NCI-H1105 (cell line): ENCODE measurements around the gene CPNE4.

Source experiments
- DNase-seq: peaks from one replicate; lab custom pipeline; 2025; lab: John Stamatoyannopoulos, UW

CPNE4 gene

DNA sequence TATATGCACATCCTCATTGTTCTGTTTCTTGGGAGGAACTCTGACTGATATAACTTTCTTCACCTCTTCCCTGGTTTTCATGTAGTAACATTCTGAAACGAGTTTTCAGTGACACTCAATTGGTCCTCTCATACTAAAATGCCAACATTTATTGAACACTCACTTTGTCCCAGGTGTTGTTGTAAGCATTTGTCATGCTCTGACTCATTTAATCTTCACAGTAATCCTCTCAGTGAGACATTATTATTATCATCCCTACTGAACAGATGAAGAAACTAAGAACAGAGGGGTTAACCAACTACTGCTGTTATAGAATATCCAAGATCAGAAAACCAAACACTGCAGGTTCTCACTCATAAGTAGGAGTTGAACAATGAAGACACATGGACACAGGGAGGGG is 437.9 kb downstream of the CPNE4 start:
- no peak for DNase-seq

DNA sequence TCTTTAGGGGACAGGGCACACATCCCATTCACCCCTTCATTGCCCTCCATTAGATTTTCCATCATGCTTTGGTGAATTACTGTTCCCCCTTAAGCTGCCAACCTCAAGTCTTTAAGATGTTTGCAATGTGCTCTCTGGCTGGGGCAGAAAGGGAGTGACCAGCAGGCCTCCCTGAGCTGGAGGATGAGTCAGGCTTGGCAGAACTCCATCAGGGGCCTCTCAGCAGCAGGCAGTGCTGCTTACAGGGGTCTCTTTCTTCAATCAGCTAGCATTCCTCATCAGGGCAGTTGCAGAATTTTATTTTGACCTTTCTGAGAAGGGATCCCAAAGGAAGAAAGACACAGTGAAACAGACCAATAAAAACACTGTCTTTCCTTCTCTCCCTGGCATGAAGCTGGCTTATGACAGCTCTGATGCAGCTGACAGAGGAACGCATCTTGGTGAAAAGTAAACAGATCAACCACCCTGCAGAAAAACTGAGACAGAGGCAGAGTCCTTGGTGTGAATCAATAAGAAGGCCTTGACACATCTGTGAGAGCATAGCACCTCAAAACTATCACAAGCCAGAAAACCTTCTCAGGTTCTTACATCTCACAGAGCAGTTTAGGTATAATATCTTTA is 443.3 kb downstream of the CPNE4 start:
- no peak for DNase-seq

DNA sequence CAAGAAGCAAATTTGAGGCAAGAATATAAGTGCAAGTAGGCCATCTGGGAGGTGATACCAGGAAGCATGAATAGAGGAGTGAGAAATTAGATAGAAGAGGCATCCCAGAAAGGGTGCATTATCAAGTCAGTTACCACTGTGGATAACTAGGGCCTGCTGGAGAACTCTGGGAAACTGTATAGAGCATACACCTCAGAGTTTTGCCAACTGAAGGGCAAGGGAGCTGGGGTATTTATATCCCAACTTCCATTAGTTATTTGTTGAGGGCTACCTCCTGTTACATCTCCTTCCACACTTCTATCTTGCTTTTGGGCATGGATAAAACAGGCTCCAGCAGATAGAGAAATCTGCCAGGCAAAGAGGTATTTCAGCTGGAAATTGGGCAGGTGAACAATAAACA is 448.5 kb downstream of the CPNE4 start:
- DNase-seq = no peak

DNA sequence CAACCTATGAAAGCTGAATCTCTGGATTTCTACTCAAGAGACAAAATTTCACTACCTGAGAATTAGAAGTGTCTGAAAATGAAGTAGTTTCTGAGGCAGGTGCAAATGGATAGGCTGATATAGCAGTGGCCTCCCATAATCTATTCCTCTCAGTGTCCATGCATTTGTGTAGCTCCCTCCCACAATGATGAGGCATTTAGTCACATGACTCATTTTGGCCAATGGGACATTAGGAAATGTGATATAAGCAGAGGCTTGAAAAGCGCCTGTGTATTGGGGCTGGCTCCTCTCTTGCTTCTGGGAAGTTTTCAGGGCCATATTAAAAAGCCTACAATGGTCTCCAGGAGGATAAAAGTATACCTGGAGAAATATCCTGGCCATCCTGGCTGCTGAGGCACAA is 452.4 kb downstream of the CPNE4 start:
- no peak for DNase-seq

DNA sequence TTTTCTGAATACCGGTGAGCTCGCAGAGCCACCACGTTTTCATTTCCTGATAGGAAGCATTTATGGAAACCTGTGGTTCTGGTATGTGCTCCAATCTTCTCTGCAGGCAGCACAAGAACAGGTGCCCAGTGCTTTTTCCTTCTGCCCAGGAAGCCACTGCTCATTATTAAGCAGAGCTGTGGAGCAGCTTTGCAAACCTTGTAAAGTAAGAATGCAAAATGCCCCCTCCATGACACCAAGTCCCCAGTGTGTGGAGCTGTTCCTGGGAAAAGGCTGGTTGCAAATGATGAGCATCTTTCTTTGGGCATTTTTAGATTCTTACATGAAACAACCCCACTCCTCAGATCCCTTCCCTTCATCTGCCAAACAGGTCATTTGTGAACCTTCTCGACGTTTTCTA is 466.4 kb downstream of the CPNE4 start:
- DNase-seq = no peak

DNA sequence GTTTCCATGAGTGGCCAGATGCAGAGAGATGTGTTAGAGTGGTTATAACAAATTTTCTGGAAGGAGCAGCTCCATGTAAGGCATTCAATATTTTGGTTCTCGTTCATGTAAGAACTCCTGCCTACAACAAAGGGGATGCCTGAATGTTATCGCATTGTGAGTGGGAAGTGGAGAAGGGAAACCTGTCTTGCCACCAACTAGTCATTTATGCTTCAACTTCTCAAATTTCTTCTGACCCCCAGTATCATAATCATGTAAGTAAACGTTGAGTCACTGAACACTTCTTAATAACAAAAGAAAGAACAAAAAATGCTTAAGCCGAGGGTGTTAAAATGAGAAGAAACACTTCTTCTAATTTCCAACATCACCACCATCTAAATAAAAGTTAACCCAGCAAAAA is 470.0 kb downstream of the CPNE4 start:
- no peak for DNase-seq

DNA sequence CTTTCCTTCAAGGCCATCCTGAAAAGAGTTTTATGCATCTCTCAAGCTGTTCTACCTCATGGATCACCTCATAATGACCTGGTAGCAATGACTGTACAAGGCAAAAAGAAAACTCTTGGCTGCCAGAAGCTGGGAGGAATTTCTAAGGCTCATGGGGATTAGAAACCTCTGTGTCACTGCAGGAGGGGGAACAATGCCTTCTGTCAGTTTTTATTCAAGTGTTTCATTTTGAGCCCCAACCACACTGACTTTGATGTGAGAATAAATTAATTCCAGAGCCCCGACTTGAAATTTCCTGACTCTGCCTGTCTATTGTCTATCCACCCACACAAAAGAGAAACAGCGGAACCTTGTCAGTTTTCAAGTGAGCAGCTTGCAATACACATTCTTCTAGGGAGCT is 473.3 kb downstream of the CPNE4 start:
- no peak for DNase-seq

DNA sequence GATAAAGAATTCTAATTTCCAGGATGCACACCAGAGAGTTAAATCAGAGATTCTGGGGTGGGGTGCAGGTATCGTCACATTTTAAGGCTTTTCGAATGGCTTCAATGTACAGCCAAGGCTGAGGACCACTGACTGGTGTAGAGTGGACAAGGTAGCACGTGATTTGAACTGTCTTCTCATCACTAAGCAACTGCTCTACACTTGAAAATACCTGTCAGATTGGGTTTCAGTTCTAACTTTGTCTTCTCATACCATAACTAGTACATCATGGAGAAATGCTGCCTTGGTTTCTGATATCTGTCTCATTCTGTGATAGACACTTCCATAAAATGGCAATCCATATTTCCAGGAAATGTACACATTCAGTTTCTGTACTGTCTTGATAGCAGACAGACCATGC is 474.0 kb downstream of the CPNE4 start:
- DNase-seq = no peak

DNA sequence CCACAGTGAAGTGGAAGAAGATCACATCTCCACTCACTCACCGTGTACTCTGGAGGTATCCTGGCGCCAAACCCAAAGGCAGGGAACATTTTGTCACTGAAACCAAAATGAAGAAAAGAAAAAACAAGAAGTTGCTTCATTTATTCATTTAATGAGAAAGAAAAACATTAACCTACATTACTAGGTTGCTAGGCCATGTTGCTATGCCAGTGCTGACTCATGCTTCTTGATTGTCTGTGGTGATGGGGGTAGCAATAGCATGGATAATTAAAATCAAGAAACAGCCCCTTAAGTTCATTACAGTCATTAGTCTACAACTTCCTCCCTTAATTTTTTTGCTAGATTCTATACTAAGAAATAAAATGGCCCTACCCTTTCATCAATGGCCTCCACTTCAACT is 479.4 kb downstream of the CPNE4 start:
- DNase-seq = no peak

DNA sequence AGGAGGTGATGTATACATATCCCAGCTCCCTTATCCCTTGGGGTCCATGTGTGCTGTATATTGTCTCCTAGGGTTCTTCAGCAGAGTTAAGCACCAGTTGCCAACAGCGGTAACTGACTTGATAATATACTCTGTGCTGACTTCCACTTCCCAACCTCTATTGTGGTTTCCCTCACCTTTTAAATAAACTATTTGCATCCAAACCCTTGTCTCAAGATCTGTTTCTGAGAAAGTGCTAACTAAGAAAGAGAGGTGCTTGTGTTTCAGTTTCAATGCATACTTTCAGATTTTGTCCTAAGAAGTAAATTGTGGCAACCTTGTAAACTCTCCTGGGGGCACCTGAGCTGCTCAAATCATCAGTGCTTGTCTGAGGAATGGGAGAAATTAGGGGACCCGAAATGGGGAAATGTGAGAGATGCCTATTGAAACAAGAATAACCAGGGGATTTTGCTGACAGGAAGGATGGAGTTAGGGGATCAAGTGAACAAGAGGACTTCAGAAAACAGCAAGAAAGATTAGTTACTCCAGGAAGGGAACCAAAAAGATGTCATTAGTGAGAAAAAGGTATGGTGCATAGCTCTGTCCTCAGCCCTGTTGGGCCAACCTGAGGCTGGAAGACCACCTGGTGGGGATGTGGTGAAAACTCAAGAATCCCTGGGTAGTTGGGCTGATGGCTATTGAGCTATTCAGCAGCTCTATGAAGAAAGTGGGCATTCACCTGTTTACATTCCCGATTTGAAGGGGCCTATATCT is 481.1 kb downstream of the CPNE4 start:
- DNase-seq = no peak

DNA sequence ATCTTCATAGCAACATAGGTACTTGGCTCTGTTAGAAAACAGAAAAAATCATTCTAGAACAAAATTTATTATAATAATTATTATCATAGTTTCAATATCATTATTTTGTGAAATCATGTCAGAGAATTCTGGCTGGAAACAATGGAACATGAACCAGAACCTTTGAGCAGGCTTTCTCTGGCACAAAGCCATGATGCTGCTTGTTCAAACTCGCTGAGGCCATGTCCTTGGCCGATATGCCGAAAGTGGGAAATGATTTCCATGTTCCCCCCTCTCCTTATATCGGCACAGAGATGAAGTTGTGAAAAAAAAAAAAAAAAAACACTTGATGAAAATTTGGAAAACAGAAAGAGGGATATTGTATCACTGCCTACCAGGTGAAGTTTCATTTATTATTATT is 483.1 kb downstream of the CPNE4 start:
- peak; percentile 60 for DNase-seq

DNA sequence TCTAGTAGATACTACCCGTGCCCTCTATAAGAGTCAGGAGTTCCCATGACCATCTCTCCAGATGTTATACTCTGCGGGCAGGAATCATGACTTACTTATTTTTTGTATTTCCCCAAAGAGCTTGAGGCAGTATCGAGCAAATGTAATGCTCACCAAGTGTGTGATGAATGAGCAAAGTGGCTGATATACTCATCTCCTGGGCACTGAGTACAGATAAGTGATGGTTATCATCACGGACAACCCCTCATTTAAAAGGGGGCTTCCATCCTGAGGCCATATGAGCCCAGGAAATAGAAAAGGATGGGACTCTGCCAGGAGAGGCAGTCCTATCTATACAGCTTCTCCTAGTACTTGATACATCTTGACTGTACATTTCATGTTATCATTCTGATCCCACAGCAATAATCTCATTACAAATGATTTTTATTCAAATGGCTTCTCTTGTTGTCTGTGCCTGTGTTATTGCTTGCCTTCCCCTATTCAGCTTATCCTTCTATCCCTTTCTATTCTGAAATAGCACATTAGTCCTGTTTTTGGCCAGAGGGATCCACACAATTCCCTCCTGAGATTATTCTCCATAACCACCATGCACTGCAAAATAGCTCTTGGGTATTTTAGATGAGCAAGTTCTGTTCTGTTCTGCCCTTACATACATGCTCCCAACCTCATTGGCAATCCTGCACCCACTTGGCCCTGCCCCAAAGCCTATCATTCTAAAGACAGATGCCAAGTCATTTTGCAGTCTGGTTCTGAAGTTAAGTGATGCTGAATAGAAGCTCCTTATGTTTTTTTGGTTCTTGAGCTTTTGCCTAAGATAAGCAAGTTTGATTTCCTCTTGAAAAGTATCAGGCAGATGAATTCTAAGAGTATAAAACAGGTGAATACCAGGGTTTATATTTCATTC is 484.0 kb downstream of the CPNE4 start:
- DNase-seq = no peak

DNA sequence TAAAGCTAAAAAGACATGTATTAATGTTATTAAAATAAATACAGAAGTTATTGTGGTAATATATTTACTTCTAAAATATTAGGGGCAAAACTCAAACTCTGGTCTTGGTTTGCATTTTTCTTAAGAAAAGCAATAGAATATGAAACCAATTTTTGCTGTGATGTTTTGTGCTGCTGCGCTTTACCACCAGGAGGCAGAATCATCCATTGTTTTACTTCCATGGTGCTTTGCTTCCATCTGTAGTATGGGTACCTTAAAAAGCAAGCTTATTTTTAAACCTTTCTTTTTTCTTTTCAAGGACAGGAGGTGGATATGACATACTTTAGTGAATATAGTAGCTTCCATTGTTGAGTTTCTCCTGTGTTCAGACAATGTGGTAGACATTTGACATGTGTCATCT is 485.5 kb downstream of the CPNE4 start:
- DNase-seq = no peak

DNA sequence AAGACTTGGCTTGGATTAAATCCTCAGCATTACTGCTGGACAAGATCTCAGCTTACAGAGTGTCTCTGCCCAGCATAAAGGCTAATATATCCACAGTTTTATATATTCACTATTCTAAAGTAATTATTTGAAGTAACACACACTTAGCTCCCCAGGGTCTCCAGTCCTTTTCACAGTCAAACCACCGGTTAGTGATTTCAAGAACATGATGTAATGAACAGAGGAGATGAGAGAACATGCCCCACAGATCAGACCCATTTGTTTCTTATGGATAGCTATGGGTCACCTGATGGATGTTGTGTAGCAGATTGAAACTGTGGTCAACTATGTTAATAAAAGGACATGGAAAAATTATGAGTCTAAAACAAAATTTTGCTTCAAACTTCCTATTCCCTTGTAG is 487.2 kb downstream of the CPNE4 start:
- no peak for DNase-seq

DNA sequence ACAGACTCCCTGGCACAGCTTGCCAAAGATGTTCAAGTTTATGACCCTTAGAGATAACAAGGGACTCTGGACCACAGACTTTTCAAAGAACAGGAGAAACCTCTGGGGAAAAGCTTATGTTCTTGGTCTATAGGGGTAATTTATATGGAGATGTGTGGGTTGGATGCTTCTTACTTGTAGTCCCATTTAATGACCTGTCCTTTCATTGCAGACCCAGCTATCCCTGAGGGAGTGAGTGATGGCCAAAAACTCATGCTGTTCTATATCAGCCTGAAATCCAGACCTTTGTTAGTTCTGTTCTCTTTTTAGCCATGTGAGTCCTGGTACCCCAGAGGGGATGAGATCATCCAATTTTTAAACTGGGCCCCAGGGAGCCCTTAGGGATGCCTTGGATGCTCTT is 488.4 kb downstream of the CPNE4 start:
- DNase-seq = no peak

DNA sequence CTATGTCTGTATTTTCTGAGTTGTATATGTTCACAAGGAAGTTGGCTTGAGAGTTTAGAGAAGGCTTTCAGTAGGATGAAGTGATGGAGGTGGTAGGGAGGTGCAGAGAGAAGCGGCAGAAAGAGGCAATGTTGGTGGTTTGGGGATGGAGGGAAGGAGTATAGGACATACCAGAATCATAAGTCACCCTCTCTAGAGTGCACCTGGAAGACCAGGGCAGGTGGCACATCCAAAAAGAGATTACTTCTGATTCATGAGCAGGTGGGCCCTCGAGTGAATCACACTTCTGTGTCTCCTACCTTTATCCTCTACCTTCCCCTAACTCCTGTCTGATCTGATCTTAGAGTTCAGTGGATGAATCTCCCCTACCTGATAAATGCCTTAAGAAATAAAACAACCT is 490.3 kb downstream of the CPNE4 start:
- DNase-seq = no peak

DNA sequence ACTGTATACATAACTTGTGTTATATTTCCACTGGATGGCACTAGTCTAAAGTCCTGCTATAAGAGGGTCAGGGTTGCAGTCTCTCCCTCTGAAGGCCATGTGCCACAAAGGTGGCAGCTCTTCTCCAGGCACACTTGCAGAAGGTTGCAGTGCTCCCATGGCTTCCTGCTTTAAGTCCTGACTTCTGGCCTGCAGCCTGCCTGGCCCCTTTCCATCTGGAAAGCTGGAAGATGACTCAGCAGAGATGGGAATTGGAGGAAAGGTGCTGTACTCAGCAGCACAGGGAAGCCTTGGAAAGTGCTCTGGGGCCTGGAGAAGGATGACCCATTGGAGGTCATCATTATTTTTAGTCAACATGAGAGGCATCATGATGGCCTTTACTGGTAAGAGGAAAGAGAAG is 491.1 kb downstream of the CPNE4 start:
- DNase-seq = no peak

DNA sequence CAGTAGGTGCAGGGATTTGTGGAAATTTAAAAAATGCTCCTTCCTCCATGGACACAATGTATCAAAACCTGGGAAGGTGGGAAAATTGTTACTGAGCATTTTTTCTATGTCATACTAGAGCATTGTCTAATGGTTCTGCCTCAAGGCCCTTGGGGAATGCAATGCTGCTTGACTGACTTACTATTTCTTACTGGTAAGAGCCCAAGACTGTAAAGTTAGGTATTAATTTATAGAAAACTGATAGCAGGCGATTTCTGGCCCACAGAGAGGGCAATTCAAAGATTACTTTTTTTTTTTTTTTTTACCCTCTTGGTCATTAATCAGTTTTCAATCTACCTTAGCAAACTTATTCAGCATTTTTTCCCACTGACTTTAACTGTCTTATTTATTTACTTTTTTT is 493.5 kb downstream of the CPNE4 start:
- no peak for DNase-seq

DNA sequence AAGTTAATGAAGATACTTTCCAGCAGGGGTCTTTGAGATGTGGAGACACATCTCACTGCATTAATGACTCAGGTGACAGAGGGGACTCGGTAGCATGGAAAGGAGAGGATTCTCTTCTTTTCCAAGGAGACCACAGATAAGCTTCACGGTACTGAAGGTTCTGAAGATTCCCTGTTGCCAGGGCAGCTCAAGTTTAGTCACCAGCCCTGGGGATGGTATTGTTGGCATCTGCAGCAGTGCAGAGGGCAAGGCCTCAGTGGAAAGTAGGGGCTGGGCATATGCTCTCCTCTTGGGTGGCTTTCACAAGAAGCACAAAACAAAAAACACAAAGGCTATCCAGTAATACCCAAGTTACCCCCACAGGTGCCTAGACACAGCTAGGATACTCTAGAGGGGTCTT is 494.0 kb downstream of the CPNE4 start:
- no peak for DNase-seq

DNA sequence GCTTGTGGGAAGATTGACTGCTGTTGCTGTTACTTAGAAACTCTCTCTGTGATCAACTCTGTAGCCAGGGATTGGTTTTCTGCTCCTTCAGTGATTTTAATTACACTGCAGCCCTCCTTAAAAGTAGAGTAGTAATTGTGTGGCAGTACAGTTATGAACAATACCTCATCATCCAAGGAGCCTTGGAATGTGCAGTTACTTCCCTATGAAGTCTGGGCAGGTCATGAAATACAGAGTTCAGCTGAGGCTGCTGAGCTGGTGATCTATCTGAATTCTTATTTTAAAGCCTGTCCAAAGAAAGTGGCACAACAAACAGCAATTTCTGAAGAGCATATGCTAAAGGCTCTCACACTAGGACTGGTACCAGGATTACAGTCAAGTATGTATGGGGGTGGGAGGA is 494.7 kb downstream of the CPNE4 start:
- no peak for DNase-seq

DNA sequence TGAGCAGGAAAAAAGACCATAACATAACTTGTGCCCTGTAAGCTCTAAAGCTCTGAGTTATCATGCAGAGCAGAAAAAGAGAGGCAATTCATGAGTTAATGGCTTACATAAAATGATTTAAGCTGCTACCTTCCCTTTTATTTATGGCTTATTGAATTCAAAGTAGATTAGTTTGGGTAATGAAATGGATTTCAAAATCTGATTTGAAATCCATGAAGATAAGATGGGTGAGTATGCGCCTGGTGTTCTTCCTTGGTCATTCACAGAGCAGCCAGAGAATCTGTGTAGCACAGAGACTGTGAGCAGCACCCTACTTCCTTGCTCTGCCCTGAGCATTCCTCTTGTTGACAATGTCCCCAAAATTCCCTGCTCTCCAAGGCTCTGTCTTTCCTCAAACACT is 495.8 kb downstream of the CPNE4 start:
- no peak for DNase-seq

DNA sequence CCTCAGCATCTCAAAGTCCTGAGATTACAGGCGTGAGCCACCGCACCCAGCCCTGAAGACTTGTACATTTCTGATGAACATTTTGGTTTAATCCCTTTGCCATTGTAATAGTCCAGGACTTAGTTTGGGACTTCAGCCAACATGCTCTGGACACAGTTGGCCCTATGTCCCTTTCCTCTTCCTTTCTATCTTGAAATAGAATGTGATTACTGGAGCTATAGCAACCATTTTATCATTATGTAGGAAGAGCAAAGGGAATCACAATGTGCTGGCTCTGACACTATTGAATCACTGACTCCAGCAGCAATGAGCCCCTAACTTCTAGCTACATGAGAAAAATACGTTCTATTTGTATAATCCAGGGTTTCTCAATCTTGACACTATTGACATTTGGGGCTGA is 497.3 kb downstream of the CPNE4 start:
- no peak for DNase-seq

DNA sequence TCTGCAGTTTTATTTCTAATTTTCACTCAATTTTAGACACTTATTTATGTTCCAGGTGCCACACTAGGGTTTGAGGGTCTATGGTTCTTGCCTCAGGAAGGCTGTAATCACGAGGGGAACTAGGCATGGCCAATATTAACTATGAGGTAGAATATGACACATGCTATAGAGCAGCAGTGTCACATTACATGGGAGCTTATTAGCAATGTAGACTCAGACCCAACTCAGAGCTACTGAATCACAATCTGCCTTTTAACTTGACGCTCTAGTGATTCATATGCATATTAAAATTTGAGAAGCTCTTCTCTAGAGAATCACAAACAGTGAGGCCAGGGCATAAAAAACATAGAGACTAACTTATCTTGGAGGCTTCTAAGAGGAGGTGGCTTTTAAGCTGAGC is 499.2 kb downstream of the CPNE4 start:
- no peak for DNase-seq
